T-helper 2 cell treated with Interferon-gamma antibody and Interleukin-4, amounts not matched to agents 100 ng/mL and 5 ng/mL, for 36 hours (primary cell): Measurements from ENCODE around the gene TEFM. TPM values are rescaled to one million over a fixed set of nuclear protein-coding genes. Genes with fewer than 3 reads are reported as not detected.
"Not testable (repeated sequence)": the region's sequence is repeated elsewhere in the genome, so short reads cannot be mapped to it uniquely, and the experiment has no call there.

Experiments
- intact Hi-C: fragments of 100-400 bp; cut with micrococcal nuclease; formaldehyde crosslinking; loops from one replicate; pipeline ENCODE4 v1.15.1; 2023
- total RNA-seq: library from RNA; stranded (reverse); gene quantifications from 2 replicates; pipeline ENCODE4 v1.2.3, GENCODE V29; 2022

The TEFM gene, protein sequence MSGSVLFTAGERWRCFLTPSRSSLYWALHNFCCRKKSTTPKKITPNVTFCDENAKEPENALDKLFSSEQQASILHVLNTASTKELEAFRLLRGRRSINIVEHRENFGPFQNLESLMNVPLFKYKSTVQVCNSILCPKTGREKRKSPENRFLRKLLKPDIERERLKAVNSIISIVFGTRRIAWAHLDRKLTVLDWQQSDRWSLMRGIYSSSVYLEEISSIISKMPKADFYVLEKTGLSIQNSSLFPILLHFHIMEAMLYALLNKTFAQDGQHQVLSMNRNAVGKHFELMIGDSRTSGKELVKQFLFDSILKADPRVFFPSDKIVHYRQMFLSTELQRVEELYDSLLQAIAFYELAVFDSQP
- total RNA-seq, result 15.4 and 17.7 TPM in 2 replicates

DNA sequence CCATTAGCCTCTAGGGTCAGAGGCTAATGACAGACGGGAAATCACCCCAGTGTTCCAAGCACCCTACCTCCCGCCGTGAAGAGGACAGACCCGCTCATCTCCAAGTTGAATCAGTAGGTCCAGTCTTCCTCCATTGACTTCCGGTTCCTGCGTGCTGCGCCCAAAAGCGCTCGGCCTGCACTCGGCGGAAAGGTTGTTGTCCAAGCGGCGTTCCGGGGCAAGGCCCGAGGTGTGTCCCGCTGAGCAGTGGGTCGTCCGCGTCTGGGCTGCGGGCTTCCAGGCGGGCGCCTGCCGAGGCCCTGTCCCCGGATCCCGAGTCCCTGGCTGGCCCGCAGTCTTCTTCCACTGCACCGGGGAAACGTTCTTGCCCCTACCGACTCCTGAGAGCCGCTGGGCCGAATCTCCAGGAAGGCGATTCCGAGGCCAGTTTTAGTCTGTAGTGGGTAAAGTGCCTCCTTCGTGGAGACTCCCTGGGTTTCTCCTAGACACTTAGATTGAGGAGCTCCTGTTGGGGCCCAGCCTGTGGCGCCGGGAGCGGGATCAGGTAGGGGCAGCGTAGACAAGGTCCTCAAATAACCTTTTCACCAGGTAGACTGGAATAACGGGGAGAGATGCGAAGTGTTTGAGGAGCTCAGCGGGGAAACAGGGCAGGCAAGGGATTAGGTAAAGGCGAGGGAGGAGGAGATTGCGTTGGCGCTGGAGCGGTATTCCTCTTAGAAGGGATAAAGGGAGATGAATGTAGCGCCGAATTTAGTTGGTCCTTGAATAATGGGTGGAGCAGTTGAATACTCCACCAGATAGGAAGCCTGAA, at the start of gene TEFM:
Gene TEFM, minus strand, starts transcription at position 138 of the 811 bp plus-strand sequence. Its CDS starts 40 bp downstream, at position 98.
- intact Hi-C loops, result loop anchor here (1.0 to 2.0 kb wide), 2 partner anchors 64 to 430 kb away; partner anchors contain the start of gene GOSR1

DNA sequence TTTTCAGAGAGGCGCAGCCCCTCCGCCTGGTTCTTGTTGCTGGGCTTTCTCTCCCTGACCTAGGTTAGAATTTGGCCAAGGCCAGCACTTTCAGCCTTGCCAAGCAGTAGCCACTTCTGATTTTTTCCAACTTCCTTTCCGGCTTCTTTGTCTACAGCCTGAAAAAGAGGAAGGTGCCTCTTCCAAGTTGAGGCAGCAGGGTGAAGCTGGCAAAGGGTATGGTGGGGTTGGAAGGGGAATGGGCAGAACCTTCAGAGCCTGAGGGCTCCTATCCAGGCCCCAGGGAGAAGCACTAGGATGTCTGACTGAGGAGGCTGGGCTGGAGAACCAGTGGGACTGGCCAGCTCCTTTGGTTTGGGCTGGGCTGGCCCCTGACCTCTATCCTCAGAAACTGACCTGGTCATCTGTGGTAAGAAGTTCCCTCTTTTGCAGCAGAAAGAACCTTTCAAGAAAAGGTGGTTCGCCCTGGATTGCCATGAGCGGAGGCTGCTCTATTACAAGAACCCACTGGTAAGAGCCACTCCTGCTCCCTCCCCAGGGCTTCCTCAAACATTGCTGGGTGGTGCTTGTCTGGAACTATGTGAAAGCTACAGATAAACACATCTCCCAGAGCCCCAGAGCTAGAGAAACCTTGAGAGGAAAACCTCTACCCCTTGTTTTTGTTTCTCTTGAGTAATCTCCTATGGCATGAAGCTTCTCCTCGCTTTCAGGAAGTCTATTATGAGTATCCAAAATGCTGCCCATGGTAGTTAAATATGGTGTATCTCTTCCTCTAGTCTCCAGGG, 48.2 kb upstream of the TEFM start:
- intact Hi-C loops, result no loop called here

DNA sequence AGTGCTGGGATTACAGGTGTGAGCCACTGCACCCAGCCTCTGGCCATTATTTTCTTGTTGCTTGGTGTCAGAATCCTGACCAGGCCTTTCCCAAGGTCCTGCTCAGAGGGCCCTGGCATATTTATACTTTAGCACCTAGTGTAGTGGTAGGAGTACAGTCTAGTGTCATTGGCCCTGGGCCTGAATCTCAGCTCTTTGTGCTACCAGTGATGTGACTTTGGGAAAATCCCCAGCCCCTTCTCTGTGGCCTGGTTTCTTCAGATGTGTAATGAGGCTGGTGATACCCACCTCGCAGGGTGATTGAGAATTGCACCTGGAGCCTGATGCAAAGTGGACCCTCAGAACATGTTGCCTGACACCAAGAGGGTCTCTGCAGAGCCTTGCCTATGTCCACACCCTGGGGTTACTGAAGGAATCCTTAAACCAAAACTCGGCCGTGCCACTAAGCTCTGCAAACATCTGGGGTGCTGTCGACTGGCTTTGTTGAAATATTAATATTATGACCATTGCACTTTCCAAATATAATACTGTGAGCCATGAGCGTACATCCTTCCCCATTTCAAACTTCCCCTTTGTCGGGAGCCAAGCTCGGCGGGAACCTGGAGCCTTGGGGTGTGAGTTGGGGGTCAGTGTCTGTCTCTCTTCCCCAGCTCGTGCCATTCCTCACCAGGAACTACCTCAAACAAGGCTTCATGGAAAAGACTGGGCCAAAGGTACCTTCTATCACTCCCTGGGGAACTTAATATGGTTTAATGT, 46.8 kb upstream of the TEFM start:
- intact Hi-C loops, result no loop called here

DNA sequence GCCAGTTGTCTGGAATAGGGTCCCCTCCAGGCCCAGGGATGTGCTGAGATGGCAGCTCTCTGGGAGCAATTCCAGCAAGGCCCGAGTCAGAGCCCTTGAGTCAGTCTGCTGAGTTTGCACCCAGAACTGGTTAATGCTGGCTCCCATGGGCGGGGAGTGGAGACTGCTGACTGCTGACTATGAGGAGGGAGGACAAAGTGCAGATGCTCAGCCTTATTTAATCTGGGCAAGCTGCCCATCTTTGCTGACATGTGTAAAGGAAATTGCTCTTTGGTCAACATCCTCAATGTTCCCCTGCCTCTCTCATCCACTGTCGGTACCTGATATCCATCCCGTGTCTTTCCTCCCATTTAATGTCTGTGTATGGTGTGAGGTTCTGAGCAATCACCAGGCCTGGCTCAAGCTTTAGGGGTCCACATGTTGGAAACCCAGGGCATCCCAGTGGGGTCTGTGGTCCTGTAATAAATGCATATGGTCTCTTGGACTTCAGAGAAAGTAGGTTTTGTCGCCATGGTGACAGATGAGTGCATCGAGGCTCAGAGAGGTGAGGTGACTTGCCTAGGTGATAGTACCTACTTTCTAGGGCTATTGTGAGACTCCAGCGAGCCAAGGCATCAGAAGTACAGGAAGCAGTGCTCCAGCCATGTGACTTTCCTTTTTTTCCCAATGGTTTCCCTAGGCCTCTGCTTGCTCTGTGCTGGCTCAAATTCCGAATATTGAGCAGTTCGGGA, 44.8 kb upstream of the TEFM start:
- intact Hi-C loops, result no loop called here

DNA sequence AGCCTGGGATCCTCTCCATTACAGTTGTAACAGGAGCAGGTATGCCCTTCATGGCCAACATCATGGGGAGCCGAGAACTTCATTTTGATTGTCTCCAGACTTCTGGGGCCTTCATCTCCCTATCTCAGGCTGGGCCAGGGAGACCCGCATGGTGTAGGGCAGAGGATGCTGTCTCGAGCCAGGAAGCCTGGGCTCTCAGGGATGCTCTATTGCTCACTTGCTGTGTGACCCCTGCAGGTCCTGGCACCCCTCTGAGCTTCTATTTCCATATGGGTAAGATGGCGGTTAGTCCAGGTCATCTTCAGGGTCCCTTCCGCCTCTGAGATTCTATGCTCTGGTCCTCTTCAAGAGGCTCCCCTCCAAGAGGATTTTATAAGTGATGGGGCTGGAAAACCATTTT, 44.2 kb upstream of the TEFM start:
- intact Hi-C loops, result no loop called here

DNA sequence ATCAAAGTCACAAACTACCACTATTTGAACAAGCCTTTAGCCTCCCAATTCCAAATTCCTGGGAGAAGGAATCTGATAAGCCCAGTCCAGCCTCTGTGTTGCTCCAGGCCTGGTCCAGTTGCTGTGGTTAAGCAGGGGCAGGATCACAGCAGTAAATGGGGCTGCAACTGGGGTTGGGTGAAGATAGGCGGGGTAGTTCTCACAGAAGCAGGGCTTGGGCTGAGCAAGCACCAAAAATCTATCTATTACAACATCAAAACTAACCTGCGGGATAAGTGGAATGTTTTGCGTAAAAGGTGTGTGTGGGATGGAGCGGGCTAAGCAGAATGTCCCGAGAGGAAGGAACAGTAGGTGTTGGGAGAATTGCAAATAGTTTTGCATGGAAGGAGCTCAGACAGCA, 41.8 kb upstream of the TEFM start:
- intact Hi-C loops, result no loop called here

DNA sequence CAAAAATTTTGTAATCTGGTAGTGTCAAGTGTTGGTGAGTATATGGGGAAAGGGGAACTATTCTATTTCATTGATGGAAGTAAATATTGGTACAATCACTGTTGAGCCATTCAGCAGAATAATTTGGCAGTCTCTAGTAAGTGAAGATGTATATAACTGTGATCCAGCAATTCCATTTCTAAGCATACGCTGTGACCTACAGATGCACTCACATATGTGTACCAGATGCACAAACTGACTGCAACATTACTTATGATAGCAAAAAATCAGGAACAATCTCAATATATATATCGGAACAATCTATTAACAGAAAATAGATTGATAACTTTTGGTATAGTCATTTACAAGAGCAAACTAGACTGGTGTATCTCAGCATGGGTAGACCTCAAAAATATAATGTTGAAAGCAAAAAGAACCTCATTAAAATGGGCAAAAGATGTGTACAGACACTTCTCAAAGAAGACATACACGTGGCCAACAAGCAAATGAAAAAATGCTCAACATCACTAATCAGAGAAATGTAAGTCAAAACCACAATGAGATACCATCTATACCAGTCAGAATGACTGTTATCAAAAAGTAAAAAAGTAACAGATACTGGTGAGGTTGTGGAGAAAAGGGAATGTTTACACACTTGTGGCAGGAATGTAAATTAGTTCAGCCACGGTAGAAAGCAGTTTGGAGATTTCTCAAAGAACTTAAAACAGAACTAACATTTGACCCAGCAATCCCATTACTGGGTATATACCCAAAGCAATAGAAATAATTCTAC, 36.5 kb upstream of the TEFM start:
- intact Hi-C loops, result no loop called here

DNA sequence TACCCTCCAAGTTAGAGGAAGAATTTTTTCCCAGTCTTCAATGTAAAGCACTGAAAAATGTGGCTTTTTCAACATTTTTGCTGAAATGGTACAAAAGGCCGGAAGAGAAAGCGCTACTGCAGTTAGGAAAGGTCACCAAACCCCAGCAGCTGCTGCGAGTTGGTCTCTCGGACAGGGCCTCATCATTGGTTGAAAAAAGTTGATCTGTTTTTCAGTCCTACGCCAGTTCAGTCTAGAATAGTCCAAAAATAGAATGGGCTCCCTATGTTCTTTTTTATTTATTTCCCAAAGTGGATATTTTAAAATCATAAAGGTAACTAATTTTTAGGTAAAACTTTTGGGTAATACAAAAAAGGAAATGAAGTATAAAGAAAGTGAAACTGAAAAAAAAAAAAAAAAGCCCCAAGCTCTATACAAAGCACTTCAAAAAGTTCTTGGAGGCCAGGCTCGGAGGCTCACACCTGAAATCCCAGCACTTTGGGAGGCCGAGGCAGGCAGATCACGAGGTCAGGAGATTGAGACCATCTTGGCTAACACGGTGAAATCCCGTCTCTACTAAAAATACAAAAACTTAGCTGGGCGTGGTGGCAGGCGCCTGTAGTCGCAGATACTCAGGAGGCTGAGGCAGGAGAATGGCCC, 33.1 kb upstream of the TEFM start:
- intact Hi-C loops, result no loop called here

DNA sequence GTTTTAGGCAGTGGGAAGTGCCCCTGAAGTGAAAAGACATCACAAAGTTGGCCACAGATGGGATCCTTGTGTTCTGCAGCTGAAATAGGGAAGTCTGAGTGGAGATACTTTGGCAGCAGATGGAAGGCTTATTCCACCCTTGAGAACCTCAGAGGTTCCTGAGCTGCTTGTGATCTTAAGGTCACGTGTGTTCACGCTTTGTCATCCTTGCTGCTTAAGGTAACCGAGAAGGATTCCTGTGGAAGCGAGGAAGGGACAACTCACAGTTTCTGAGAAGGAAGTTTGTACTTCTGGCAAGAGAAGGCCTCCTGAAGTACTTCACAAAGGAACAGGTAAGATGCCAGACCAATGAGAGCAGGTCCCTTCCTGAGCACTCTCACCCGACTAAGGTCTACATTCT, 27.9 kb upstream of the TEFM start:
- intact Hi-C loops, result no loop called here

DNA sequence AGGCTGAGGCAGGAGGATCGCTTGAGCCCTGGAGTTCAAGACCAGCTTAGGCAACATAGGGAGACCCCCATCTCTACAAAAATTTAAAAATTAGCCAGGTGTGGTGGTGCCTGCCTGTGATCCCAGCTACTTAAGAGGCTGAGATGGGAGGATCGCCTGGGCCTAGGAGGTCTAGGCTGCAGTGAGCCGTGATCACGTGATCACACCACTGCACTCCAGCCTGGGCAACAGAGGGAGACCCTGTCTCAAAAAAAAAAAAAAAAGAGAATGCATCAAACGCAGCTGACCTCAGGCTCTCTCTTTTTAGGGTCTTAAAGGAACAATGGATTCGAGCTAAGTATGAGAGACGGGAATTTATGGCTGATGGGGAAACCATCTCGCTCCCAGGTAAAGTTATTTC, 25.5 kb upstream of the TEFM start:
- intact Hi-C loops, result not testable (repeated sequence)

DNA sequence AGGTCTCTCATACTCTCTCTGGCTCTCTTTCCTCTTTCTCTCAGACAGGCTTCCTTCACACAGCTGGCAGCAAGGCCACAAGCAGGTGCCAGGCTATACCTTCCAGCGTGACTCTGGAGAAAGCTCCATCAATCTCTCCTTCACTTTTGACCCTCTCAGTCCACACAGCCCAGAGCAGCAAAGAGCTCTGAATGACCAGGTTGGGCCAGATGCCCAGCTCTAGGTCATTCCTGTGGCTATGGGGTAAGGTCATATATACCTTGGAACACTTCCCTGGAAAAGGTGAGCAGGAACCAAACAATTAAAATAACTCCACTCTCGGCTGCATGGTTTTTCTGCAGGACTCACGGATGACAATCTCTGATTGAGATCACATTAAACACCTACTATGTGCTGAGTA, 24.5 kb upstream of the TEFM start:
- intact Hi-C loops, result no loop called here

DNA sequence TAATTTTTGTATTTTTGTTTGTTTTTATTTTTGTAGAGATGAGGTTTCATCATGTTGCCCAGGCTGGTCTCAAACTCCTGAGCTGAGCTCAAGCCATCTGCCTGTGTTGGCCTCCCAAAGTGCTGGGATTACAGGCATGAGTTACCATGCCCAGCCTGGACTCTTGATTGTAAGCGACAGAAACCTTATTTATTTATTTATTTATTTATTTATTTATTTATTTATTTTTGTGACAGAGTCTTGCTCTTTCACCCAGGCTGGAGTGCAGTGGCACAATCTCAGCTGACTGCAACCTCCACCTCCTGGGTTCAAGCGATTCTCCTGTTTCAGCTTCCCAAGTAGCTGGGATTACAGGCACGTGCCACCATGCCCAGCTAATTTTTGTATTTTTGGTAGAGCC, 23.8 kb upstream of the TEFM start:
- intact Hi-C loops, result not testable (repeated sequence)

DNA sequence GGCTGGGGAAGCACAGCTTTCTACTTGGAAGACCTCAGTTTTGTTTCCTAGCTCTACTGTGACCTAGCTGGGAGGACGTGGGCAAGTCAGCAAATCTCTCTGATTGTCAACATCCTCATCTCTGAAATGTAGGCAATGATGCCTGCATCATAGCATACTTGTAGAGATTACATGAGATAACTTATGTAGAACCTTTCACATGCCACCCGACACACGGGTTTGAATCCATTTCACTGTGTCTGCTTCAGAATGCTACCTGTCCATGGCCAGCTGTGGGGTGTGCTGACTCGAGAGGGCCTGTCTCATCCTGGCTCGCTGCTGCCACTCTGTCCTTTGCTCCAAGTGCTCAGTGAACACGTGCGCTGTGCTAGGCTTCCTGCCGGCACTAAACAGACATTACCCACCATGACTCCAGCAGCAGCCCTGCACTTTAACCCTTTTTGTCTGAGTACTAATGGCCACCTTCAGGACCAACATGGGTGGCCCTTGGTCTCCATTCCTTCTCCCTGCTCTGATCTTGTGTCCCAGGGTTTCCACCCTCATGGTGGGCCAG, 23.1 kb upstream of the TEFM start:
- intact Hi-C loops, result no loop called here

DNA sequence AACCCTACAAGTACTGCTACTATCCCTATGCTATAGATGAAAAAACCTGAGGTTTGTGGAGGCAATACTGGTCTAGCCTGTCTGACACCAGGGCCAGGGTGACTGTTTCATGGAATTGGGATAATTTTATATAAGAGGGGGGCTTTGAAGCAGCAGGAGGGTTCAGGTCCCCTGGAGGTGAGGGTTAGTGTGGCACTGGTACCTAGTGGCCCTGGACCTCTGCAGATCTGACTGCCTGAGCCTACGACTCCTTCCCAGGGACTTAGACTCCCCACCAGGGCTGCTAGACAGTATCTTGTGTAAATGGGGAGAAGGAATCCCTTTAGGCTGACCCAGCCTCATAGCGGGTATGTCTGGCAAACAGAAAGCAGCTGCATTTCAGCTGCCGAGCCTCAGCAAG, 22.5 kb upstream of the TEFM start:
- intact Hi-C loops, result no loop called here

DNA sequence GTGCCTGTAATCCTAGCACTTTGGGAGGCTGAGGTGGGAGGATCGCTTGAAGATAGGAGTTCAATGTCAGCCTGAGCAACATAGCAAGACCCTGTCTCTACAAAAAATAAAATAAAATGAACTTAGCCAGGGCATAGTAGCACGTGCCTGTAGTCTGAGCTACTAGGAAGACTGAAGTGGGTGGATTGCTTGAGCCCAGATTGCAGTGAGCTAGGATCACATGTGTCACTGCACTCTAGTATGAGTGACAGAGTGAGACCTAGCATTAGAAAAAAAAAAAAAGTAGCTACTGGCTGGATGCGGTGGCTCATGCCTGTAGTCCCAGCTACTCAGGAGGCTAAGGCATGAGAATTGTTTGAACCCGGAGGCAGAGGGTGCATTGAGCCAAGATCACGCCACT, 21.7 kb upstream of the TEFM start:
- intact Hi-C loops, result no loop called here

DNA sequence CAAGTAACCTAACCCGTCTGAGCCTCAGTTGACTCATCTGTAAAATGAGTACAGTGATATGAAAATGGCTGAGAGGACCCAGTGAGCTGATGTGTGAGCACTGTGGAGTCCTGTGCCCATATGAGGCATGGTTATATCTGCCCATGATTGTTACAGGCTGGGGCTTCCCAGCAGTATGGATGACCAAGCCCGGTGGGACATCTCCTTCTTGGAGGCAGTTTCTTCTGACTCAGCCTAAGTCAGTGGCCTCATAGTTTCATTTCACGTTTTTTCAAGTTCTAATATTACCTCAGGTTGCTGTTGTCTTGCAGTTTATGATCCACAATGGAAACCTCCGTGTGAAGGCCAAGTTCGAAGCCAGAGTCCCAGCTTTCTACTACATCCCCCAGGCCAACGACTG, 20.5 kb upstream of the TEFM start:
- intact Hi-C loops, result no loop called here

DNA sequence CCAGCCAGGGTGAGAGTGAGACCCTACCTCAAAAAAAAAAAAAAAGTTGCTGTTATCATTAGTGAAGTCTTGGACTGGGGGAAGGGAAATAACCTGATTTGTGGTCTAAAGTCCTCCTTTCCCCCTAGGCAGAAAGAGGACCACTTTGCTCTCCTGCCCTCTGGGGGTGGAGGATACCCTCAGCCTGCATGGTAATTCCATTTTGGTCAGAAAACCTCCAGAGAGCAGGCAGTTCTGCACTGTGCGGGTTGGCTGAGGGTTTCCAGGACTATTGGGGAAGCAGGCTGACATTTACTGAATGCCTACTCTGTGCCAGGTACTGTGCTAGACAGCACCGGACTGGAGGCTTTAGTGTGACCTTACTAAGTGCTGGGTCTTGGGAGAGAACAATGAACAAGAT, 18.3 kb upstream of the TEFM start:
- intact Hi-C loops, result no loop called here

DNA sequence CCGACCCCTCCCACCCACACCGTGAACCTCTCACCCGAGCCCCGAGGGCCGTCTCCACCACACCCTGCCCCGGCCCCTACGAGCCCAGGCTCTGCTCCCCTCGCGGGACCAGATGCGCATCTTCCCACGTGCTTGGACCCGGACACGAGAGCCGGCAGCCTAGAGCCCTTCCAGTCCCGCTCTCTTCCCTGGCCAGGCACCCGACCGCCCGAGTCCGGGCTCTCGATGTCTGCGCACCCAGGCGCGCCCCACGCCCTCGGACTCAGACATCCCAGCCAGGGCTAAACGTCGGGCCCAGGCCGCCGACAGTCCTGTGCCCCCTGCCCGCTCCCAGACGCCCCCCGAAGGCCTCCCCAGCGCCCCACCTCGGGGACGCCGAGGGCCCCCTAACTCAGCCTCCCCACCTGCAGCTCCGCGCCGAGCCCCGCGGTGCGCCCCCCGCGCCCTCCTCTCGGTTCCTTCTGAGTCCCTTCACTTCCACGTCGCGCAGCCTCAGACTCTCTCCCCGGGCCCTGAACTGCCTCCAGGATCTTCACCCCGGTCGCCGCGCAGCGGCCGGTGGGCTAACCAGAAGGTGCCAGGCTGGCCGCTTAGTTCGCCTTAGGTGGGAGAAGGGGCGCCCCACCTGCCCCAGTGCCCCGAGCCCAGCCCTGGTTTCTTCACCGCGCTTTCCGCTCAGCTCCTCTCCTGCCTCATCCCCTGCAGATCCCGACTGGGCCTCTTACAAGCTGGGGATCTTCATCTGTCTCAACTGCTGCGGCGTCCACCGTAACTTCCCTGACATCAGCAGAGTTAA, 16.4 kb upstream of the TEFM start:
- intact Hi-C loops, result no loop called here
